ENCODE results near the gene ZEB2. TPM values are rescaled to one million over a fixed set of nuclear protein-coding genes. Genes with fewer than 3 reads are reported as not detected.

The ZEB2 gene
- total RNA-seq: 10 to 100 TPM; 25.8 to 80.4 (median 52.3) TPM

GRCh38 chr2:144519934-144520731, at the start of gene ZEB2:
Gene ZEB2 (minus strand): TSS chr2:144520119. CDS start chr2:144517350, 2,769 bp downstream.
- in situ Hi-C loops (cut with MboI; ENCODE audit: low pct_unique_long_range_greater_than_20kb in 2 of 9, low sequenced_read_pairs in 9 of 9, unreplicated experiment in 9 of 9): loop anchor here in 2 of 9 experiments (10.0 to 25.0 kb wide), 2 partner anchors 65 to 367 kb away; no protein-coding TSS in a partner anchor
- Histone ChIP-seq H3K27ac (peak within 1 kb of the TSS; percentile 63 to 69), H3K4me1 (replicated peaks in 1 of 2) (peaks cover 14 to 28% of the 10 kb centered on the region in 2 donors), H3K4me3 (peak within 1 kb of the TSS; percentile 65 to 98 (median 94))
- WGBS, 10 experiments: 0 to 3% (median 0%) methylated on average over 5 to 12 of the region's 29 CpGs
- peak; percentile 10 to 56 (median 38) for ATAC-seq (replicated peaks in 6 of 8)

GRCh38 chr2:144567745-144568144, 47.8 kb upstream of the ZEB2 start:
- no peak overlapping the region for H3K4me3 ChIP-seq
- 0 to 100% (median 20%) methylated on average over 1 to 4 of the region's 4 CpGs; no CpG with 5 or more reads in 1 of the 10 experiments for WGBS, 10 experiments
- in situ Hi-C loops (cut with MboI; ENCODE audit: low pct_unique_long_range_greater_than_20kb in 2 of 9, low sequenced_read_pairs in 9 of 9, unreplicated experiment in 9 of 9): no loop called here
- H3K27ac ChIP-seq: no peak overlapping the region
- peaks cover 6 to 28% of the 10 kb centered on the region in 2 donors for H3K4me1 ChIP-seq (replicated peaks in 1 of 2)
- peak in 5 of 8 experiments; percentile 53 to 89 (median 74) for ATAC-seq (replicated peaks in 6 of 8)

DNA sequence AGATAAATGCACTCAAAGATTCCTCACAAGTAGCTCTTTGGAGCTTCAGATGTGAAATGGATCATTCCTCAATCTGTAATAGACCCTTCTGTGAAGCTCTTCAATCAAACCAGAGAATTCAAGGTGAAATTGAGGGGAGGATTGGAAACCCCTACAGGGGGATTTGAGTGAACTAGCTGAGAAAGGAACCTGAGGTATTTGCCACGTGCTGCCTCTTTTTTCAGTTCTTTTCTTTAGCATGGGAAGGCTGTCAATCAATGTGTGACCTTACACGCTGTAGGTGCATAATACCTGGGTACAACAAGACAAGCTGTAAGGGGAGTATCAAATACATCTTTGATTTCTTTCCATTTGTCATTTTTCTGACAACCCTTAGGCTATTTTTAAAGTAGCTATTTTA, 46.5 kb upstream of the ZEB2 start:
- ATAC-seq (replicated peaks in 6 of 8): peak in 1 of 8 experiments; percentile 30
- Histone ChIP-seq H3K4me3 (no peak overlapping the region), H3K27ac (no peak overlapping the region), H3K4me1 (replicated peaks in 1 of 2) (peaks cover 6 to 28% of the 10 kb centered on the region in 2 donors)
- WGBS, 10 experiments: 58 to 100% (median 75%) methylated on average over 1 to 2 of the region's 2 CpGs; no CpG with 5 or more reads in 1 of the 10 experiments
- in situ Hi-C loops (cut with MboI; ENCODE audit: low pct_unique_long_range_greater_than_20kb in 2 of 9, low sequenced_read_pairs in 9 of 9, unreplicated experiment in 9 of 9): no loop called here

DNA sequence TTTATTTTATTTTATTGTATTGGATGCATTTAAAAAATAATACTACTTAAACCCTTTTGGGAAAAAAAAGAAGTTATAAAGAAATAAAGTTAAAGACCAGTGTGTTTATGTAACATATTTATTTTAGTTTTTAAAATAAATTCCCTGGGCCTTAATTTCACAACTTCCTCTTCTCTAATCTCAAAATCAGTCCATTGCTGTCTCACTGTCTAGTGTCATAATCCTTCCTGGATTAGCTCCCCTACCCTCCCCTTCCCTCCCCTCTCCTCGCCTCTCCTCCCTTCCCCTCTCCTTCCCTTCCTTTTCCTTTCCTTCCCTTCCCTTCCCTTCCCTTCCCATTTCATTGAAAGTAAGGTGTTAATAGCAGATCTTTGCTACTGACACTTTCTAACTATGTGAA, 40.3 kb upstream of the ZEB2 start:
- H3K27ac ChIP-seq: no peak overlapping the region
- no peak for ATAC-seq (replicated peaks in 6 of 8)
- in situ Hi-C loops (cut with MboI; ENCODE audit: low pct_unique_long_range_greater_than_20kb in 2 of 9, low sequenced_read_pairs in 9 of 9, unreplicated experiment in 9 of 9): no loop called here
- H3K4me1 ChIP-seq (replicated peaks in 1 of 2): peaks cover 3 to 4% of the 10 kb centered on the region in 2 donors
- H3K4me3 ChIP-seq: no peak overlapping the region
- no CpG with 5 or more reads among the region's 1 CpG for WGBS, 10 experiments

DNA sequence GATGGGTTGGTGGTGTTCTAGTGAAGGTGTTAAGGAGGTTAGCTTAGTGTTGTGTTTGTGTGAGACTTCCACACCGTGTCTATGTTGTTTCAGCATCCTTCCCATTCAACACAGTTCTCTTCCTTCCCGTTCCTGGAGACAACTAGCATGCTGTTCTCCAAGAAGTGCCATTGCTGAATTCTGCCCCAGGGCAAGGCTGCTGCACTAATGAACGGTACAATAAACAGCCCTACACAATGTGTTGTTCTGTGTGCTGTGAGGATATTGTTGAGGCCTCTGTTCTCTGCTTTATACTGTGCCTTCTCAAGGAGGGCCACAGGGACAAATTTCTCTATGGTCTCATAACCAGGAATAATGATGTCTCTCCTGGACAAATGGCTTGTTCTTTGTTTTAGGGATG, 39.8 kb upstream of the ZEB2 start:
- no peak overlapping the region for H3K27ac ChIP-seq
- H3K4me3 ChIP-seq: no peak overlapping the region
- peaks cover 5 to 8% of the 10 kb centered on the region in 2 donors for H3K4me1 ChIP-seq (replicated peaks in 1 of 2)
- in situ Hi-C loops (cut with MboI; ENCODE audit: low pct_unique_long_range_greater_than_20kb in 2 of 9, low sequenced_read_pairs in 9 of 9, unreplicated experiment in 9 of 9): no loop called here
- no peak for ATAC-seq (replicated peaks in 6 of 8)
- 43 to 100% (median 70%) methylated on average over 1 to 3 of the region's 3 CpGs; no CpG with 5 or more reads in 4 of the 10 experiments for WGBS, 10 experiments

DNA sequence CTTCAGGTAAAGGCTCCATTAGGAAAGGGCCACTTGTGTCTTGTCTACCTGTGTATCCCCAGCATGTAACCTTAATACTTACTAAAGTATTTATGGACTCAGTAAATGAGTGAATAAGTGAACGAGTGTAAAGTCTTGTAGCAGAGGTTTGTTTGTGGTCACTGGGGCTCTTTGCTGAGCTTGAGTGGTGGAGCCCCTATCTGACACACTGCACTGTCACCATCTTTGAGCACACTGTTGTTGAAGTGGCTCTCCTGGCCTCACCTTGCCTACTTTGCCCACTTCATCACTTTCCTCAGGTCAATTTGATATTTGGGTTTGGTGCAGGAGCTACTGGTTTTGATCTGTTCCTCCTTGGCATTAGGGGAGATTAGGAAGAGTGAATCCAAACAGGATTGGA, 39.3 kb upstream of the ZEB2 start:
- in situ Hi-C loops (cut with MboI; ENCODE audit: low pct_unique_long_range_greater_than_20kb in 2 of 9, low sequenced_read_pairs in 9 of 9, unreplicated experiment in 9 of 9): no loop called here
- H3K4me1 ChIP-seq (replicated peaks in 1 of 2): peaks cover 8 to 13% of the 10 kb centered on the region in 2 donors
- no peak overlapping the region for H3K27ac ChIP-seq
- 50 to 100% (median 83%) methylated on average over 1 of the region's 1 CpG; no CpG with 5 or more reads in 5 of the 10 experiments for WGBS, 10 experiments
- ATAC-seq (replicated peaks in 6 of 8): no peak
- no peak overlapping the region for H3K4me3 ChIP-seq

- in situ Hi-C loops (cut with MboI; ENCODE audit: low pct_unique_long_range_greater_than_20kb in 2 of 9, low sequenced_read_pairs in 9 of 9, unreplicated experiment in 9 of 9): no loop called here
- no peak overlapping the region for H3K27ac ChIP-seq
- peak in 5 of 8 experiments; percentile 54 to 82 (median 62) for ATAC-seq (replicated peaks in 6 of 8)
- no peak overlapping the region for H3K4me3 ChIP-seq
- WGBS, 10 experiments: 48 to 86% (median 66%) methylated on average over 2 to 5 of the region's 5 CpGs; no CpG with 5 or more reads in 1 of the 10 experiments
- peaks cover 12 to 16% of the 10 kb centered on the region in 2 donors for H3K4me1 ChIP-seq (replicated peaks in 1 of 2)
These were observed 34.7 kb upstream of the ZEB2 start for GRCh38 chr2:144554492-144555210.

DNA sequence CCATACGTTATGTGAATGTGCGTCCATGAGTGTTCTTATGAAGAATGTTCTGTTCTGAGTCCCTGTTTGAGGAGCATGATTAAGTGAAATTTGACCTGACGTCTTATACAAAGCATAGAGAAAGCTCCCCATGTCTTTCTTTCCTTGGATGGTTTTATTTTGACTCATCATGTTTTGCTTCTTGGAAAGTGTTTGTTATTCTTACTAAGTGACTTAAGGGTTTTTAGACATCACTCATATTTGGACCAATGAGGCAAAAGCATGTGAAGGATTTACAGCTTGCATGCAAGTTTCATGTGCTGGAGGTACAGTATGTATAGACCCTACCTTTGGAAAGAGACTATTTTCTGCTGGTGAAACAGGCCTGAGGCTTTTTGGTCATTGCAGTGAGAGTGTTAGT, 33.5 kb upstream of the ZEB2 start:
- in situ Hi-C loops (cut with MboI; ENCODE audit: low pct_unique_long_range_greater_than_20kb in 2 of 9, low sequenced_read_pairs in 9 of 9, unreplicated experiment in 9 of 9): no loop called here
- H3K27ac ChIP-seq: no peak overlapping the region
- peaks cover 12 to 16% of the 10 kb centered on the region in 2 donors for H3K4me1 ChIP-seq (replicated peaks in 1 of 2)
- WGBS, 10 experiments: 42 to 100% (median 73%) methylated on average over 2 to 3 of the region's 3 CpGs; no CpG with 5 or more reads in 1 of the 10 experiments
- peak in 4 of 8 experiments; percentile 21 to 48 (median 30) for ATAC-seq (replicated peaks in 6 of 8)
- no peak overlapping the region for H3K4me3 ChIP-seq

- no peak overlapping the region for H3K4me3 ChIP-seq
- ATAC-seq (replicated peaks in 6 of 8): no peak
- H3K4me1 ChIP-seq (replicated peaks in 1 of 2): peaks cover 12 to 16% of the 10 kb centered on the region in 2 donors
- H3K27ac ChIP-seq: no peak overlapping the region
- in situ Hi-C loops (cut with MboI; ENCODE audit: low pct_unique_long_range_greater_than_20kb in 2 of 9, low sequenced_read_pairs in 9 of 9, unreplicated experiment in 9 of 9): no loop called here
These were observed 32.9 kb upstream of the ZEB2 start for GRCh38 chr2:144552821-144553220.

- no peak overlapping the region for H3K4me3 ChIP-seq
- ATAC-seq (replicated peaks in 6 of 8): no peak
- H3K27ac ChIP-seq: no peak overlapping the region
- in situ Hi-C loops (cut with MboI; ENCODE audit: low pct_unique_long_range_greater_than_20kb in 2 of 9, low sequenced_read_pairs in 9 of 9, unreplicated experiment in 9 of 9): no loop called here
- 67 to 100% (median 100%) methylated on average over 1 to 3 of the region's 3 CpGs; no CpG with 5 or more reads in 1 of the 10 experiments for WGBS, 10 experiments
- H3K4me1 ChIP-seq (replicated peaks in 1 of 2): peaks cover 12 to 16% of the 10 kb centered on the region in 2 donors
These were observed 31.0 kb upstream of the ZEB2 start for GRCh38 chr2:144550911-144551310.

- Histone ChIP-seq H3K4me3 (no peak overlapping the region), H3K4me1 (replicated peaks in 1 of 2) (peaks cover 8 to 11% of the 10 kb centered on the region in 2 donors), H3K27ac (no peak overlapping the region)
- in situ Hi-C loops (cut with MboI; ENCODE audit: low pct_unique_long_range_greater_than_20kb in 2 of 9, low sequenced_read_pairs in 9 of 9, unreplicated experiment in 9 of 9): no loop called here
- WGBS, 10 experiments: 90 to 100% (median 95%) methylated on average over 2 to 6 of the region's 6 CpGs; no CpG with 5 or more reads in 5 of the 10 experiments
- no peak for ATAC-seq (replicated peaks in 6 of 8)
These were observed 30.2 kb upstream of the ZEB2 start for GRCh38 chr2:144550084-144550483.

- Histone ChIP-seq H3K27ac (no peak overlapping the region), H3K4me1 (replicated peaks in 1 of 2) (no peaks in the 10 kb centered on the region), H3K4me3 (no peak overlapping the region)
- in situ Hi-C loops (cut with MboI; ENCODE audit: low pct_unique_long_range_greater_than_20kb in 2 of 9, low sequenced_read_pairs in 9 of 9, unreplicated experiment in 9 of 9): no loop called here
- ATAC-seq (replicated peaks in 6 of 8): no peak
These were observed 28.7 kb upstream of the ZEB2 start for GRCh38 chr2:144548532-144549191.

DNA sequence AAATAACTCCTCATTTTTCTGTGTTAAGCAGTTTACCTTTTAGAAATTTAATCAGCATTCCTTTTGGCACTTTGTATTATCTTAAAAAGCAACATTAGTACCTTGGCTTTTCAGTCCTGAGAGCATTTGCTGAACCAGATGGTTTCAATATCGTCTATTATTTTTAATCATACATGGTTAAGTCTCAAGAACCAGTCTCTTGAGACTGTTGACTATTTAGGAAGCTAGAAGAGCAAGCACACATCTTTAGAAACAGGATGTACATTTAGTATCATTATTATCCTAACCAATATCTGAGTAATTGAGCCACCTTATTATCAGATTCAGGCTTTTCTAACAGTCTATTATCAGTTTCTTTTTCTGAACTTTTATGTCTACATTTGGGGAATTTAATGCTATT, 28.2 kb upstream of the ZEB2 start:
- 0 to 100% (median 86%) methylated on average over 1 of the region's 1 CpG; no CpG with 5 or more reads in 1 of the 10 experiments for WGBS, 10 experiments
- in situ Hi-C loops (cut with MboI; ENCODE audit: low pct_unique_long_range_greater_than_20kb in 2 of 9, low sequenced_read_pairs in 9 of 9, unreplicated experiment in 9 of 9): no loop called here
- Histone ChIP-seq H3K4me1 (replicated peaks in 1 of 2) (no peaks in the 10 kb centered on the region), H3K4me3 (no peak overlapping the region), H3K27ac (no peak overlapping the region)
- ATAC-seq (replicated peaks in 6 of 8): no peak

Data from motor neuron (in vitro differentiated cells).